ENCODE results near the gene NDUFA5.

Gene NDUFA5

DNA sequence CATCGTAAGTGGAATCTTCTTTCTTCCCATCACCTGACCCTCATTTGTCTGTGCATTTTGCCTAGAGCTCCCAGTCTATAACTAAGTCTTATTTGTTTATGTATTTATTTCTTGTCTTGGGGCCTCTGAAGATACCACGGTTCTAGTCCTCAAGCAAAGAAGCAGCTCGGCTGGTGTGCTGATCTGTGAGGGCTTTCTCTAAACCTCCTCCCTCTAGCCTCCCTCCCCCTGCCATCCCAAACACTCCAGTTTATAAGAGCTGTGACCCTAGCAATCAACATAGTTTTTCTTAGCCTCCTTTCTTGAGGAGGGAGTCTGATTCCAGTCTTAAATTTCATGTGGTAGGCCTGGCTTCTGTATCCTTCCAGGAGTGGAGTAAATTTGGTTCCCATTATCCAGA lies 15.7 kb upstream of the NDUFA5 start:
- no peak for DNase-seq
- Histone ChIP-seq H3K27ac (ENCODE audit: insufficient read depth in 1 of 2, low read depth in 1 of 2, low read length in 2 of 2, poor library complexity in 1 of 2, severe bottlenecking in 2 of 2) (no peak overlapping the region), H3K27me3 (replicated peaks in 2 of 5; ENCODE audit: control insufficient read depth in 4 of 5, insufficient read depth in 5 of 5, low read length in 4 of 5) (peaks cover 0 to 7% (median 3%) of the 10 kb centered on the region in 5 experiments), H3K4me3 (ENCODE audit: control insufficient read depth in 1 of 7, extremely low read depth in 1 of 7, insufficient read depth in 4 of 7, low read depth in 2 of 7, low read length in 6 of 7) (no peak overlapping the region), H3K4me1 (ENCODE audit: control extremely low read depth in 1 of 4, control insufficient read depth in 4 of 4, insufficient read depth in 4 of 4, low read length in 3 of 4) (peaks cover 0 to 3% (median 1%) of the 10 kb centered on the region in 4 experiments), H3K36me3 (ENCODE audit: control insufficient read depth in 4 of 4, insufficient read depth in 4 of 4, low read length in 3 of 4) (no peaks in the 10 kb centered on the region), H3K9me3 (ENCODE audit: control extremely low read depth in 1 of 5, control insufficient read depth in 4 of 5, insufficient read depth in 2 of 5, low read depth in 1 of 5, low read length in 4 of 5) (no peaks in the 10 kb centered on the region)
- WGBS (ENCODE audit: insufficient coverage): 100% methylated on average over 2 of the region's 3 CpGs
- ChIA-PET POLR2A (no interaction called here), CTCF (interaction anchor here (1.3 kb wide), 1 partner anchor 13 kb away, joined by 3 read pairs; no protein-coding TSS in a partner anchor)

DNA sequence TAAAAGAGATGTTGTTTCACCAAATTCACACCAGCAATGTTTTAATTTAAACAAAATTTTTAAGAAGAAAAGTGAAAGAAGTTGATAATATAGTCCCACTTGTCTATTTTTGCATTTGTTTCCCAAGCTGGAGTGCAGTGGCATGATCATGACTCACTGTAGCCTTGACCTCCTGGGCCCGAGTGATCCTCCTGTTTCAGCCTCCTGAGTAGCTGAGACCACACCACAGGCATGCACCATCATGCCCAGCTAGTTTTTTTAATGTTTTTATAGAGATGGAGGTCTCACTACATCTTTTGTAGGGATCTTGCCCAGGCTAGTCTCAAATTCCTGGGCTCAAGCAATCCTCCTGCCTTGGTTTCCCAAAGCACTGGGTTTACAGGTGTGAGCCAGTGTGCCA lies 14.1 kb upstream of the NDUFA5 start:
- POLR2A ChIA-PET: no interaction called here
- WGBS (ENCODE audit: insufficient coverage): no CpG with 5 or more reads among the region's 1 CpG
- H3K36me3 ChIP-seq (ENCODE audit: control insufficient read depth in 4 of 4, insufficient read depth in 4 of 4, low read length in 3 of 4): no peaks in the 10 kb centered on the region
- CTCF ChIA-PET: interaction anchor here (0.6 kb wide), 1 partner anchor 64 kb away, joined by 3 read pairs; no protein-coding TSS in a partner anchor
- H3K4me3 ChIP-seq (ENCODE audit: control insufficient read depth in 1 of 7, extremely low read depth in 1 of 7, insufficient read depth in 4 of 7, low read depth in 2 of 7, low read length in 6 of 7): no peak overlapping the region
- no peak overlapping the region for H3K27ac ChIP-seq (ENCODE audit: insufficient read depth in 1 of 2, low read depth in 1 of 2, low read length in 2 of 2, poor library complexity in 1 of 2, severe bottlenecking in 2 of 2)
- peaks cover 0 to 6% (median 2%) of the 10 kb centered on the region in 5 experiments for H3K27me3 ChIP-seq (replicated peaks in 2 of 5; ENCODE audit: control insufficient read depth in 4 of 5, insufficient read depth in 5 of 5, low read length in 4 of 5)
- no peak for DNase-seq
- peaks cover 0 to 3% (median 1%) of the 10 kb centered on the region in 4 experiments for H3K4me1 ChIP-seq (ENCODE audit: control extremely low read depth in 1 of 4, control insufficient read depth in 4 of 4, insufficient read depth in 4 of 4, low read length in 3 of 4)
- H3K9me3 ChIP-seq (ENCODE audit: control extremely low read depth in 1 of 5, control insufficient read depth in 4 of 5, insufficient read depth in 2 of 5, low read depth in 1 of 5, low read length in 4 of 5): no peaks in the 10 kb centered on the region

DNA sequence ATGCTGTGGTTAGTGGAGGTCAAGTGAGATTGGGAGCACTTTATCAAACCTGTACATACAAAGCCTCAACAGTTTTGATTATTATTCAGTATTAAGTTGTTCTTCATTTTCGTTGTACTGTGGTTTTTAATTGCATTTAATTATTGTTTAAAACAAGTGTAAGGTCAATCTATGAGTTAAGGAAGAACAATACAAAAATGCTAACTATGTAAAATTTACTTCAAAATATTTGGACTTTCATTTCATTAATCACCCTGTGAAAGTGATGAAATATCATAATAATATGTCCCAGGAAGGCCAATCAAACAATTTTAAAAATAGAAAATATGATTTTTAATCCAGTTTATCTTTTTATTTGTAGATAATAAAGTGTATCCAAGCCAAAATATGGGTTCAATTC lies 13.6 kb upstream of the NDUFA5 start:
- Histone ChIP-seq H3K4me3 (ENCODE audit: control insufficient read depth in 1 of 7, extremely low read depth in 1 of 7, insufficient read depth in 4 of 7, low read depth in 2 of 7, low read length in 6 of 7) (no peak overlapping the region), H3K9me3 (ENCODE audit: control extremely low read depth in 1 of 5, control insufficient read depth in 4 of 5, insufficient read depth in 2 of 5, low read depth in 1 of 5, low read length in 4 of 5) (no peaks in the 10 kb centered on the region), H3K4me1 (ENCODE audit: control extremely low read depth in 1 of 4, control insufficient read depth in 4 of 4, insufficient read depth in 4 of 4, low read length in 3 of 4) (peaks cover 0 to 3% (median 1%) of the 10 kb centered on the region in 4 experiments), H3K27ac (ENCODE audit: insufficient read depth in 1 of 2, low read depth in 1 of 2, low read length in 2 of 2, poor library complexity in 1 of 2, severe bottlenecking in 2 of 2) (no peak overlapping the region), H3K36me3 (ENCODE audit: control insufficient read depth in 4 of 4, insufficient read depth in 4 of 4, low read length in 3 of 4) (no peaks in the 10 kb centered on the region), H3K27me3 (replicated peaks in 2 of 5; ENCODE audit: control insufficient read depth in 4 of 5, insufficient read depth in 5 of 5, low read length in 4 of 5) (peaks cover 0 to 2% (median 0%) of the 10 kb centered on the region in 5 experiments)
- ChIA-PET CTCF (no interaction called here), POLR2A (no interaction called here)
- no peak for DNase-seq
- WGBS (ENCODE audit: insufficient coverage): no CpG with 5 or more reads among the region's 1 CpG

- ChIA-PET CTCF (interaction anchor here (1.8 kb wide), 1 partner anchor 11 kb away, joined by 6 read pairs; no protein-coding TSS in a partner anchor), POLR2A (interaction anchor here (0.6 kb wide), 1 partner anchor 191 kb away, joined by 3 read pairs; no protein-coding TSS in a partner anchor)
- Histone ChIP-seq H3K4me1 (ENCODE audit: control extremely low read depth in 1 of 4, control insufficient read depth in 4 of 4, insufficient read depth in 4 of 4, low read length in 3 of 4) (peaks cover 0 to 3% (median 1%) of the 10 kb centered on the region in 4 experiments), H3K36me3 (ENCODE audit: control insufficient read depth in 4 of 4, insufficient read depth in 4 of 4, low read length in 3 of 4) (no peaks in the 10 kb centered on the region), H3K27me3 (replicated peaks in 2 of 5; ENCODE audit: control insufficient read depth in 4 of 5, insufficient read depth in 5 of 5, low read length in 4 of 5) (peaks cover 0 to 2% (median 0%) of the 10 kb centered on the region in 5 experiments), H3K4me3 (ENCODE audit: control insufficient read depth in 1 of 7, extremely low read depth in 1 of 7, insufficient read depth in 4 of 7, low read depth in 2 of 7, low read length in 6 of 7) (no peak overlapping the region), H3K27ac (ENCODE audit: insufficient read depth in 1 of 2, low read depth in 1 of 2, low read length in 2 of 2, poor library complexity in 1 of 2, severe bottlenecking in 2 of 2) (no peak overlapping the region), H3K9me3 (ENCODE audit: control extremely low read depth in 1 of 5, control insufficient read depth in 4 of 5, insufficient read depth in 2 of 5, low read depth in 1 of 5, low read length in 4 of 5) (no peaks in the 10 kb centered on the region)
- WGBS (ENCODE audit: insufficient coverage): 95% methylated on average over 2 of the region's 4 CpGs
- no peak for DNase-seq
Measured at GRCh38 chr7:123570390-123571182, 13.0 kb upstream of the NDUFA5 start.

- peaks cover 0 to 3% (median 1%) of the 10 kb centered on the region in 4 experiments for H3K4me1 ChIP-seq (ENCODE audit: control extremely low read depth in 1 of 4, control insufficient read depth in 4 of 4, insufficient read depth in 4 of 4, low read length in 3 of 4)
- ChIA-PET CTCF (interaction anchor here (1.8 kb wide), 1 partner anchor 12 kb away, joined by 6 read pairs; no protein-coding TSS in a partner anchor), POLR2A (interaction anchor here (0.6 kb wide), 1 partner anchor 315 kb away, joined by 4 read pairs; no protein-coding TSS in a partner anchor)
- WGBS (ENCODE audit: insufficient coverage): 0% methylated on average over 1 of the region's 2 CpGs
- H3K36me3 ChIP-seq (ENCODE audit: control insufficient read depth in 4 of 4, insufficient read depth in 4 of 4, low read length in 3 of 4): no peaks in the 10 kb centered on the region
- H3K27ac ChIP-seq (ENCODE audit: insufficient read depth in 1 of 2, low read depth in 1 of 2, low read length in 2 of 2, poor library complexity in 1 of 2, severe bottlenecking in 2 of 2): no peak overlapping the region
- peak in 2 of 3 donors; percentile 60 to 76 for DNase-seq
- H3K9me3 ChIP-seq (ENCODE audit: control extremely low read depth in 1 of 5, control insufficient read depth in 4 of 5, insufficient read depth in 2 of 5, low read depth in 1 of 5, low read length in 4 of 5): no peaks in the 10 kb centered on the region
- no peak overlapping the region for H3K4me3 ChIP-seq (ENCODE audit: control insufficient read depth in 1 of 7, extremely low read depth in 1 of 7, insufficient read depth in 4 of 7, low read depth in 2 of 7, low read length in 6 of 7)
- peaks cover 0 to 2% (median 0%) of the 10 kb centered on the region in 5 experiments for H3K27me3 ChIP-seq (replicated peaks in 2 of 5; ENCODE audit: control insufficient read depth in 4 of 5, insufficient read depth in 5 of 5, low read length in 4 of 5)
Measured at GRCh38 chr7:123569352-123570010, 11.9 kb upstream of the NDUFA5 start.

GRCh38 chr7:123562121-123562520 lies 4.5 kb upstream of the NDUFA5 start:
- ChIA-PET CTCF (no interaction called here), POLR2A (no interaction called here)
- peaks cover 0 to 2% (median under 1%) of the 10 kb centered on the region in 4 experiments for H3K4me1 ChIP-seq (ENCODE audit: control extremely low read depth in 1 of 4, control insufficient read depth in 4 of 4, insufficient read depth in 4 of 4, low read length in 3 of 4)
- DNase-seq: no peak
- no peak overlapping the region for H3K27ac ChIP-seq (ENCODE audit: insufficient read depth in 1 of 2, low read depth in 1 of 2, low read length in 2 of 2, poor library complexity in 1 of 2, severe bottlenecking in 2 of 2)
- no peaks in the 10 kb centered on the region for H3K9me3 ChIP-seq (ENCODE audit: control extremely low read depth in 1 of 5, control insufficient read depth in 4 of 5, insufficient read depth in 2 of 5, low read depth in 1 of 5, low read length in 4 of 5)
- no peak overlapping the region for H3K4me3 ChIP-seq (ENCODE audit: control insufficient read depth in 1 of 7, extremely low read depth in 1 of 7, insufficient read depth in 4 of 7, low read depth in 2 of 7, low read length in 6 of 7)
- peaks cover 0 to 3% (median 2%) of the 10 kb centered on the region in 5 experiments for H3K27me3 ChIP-seq (replicated peaks in 2 of 5; ENCODE audit: control insufficient read depth in 4 of 5, insufficient read depth in 5 of 5, low read length in 4 of 5)
- H3K36me3 ChIP-seq (ENCODE audit: control insufficient read depth in 4 of 4, insufficient read depth in 4 of 4, low read length in 3 of 4): no peaks in the 10 kb centered on the region

Data from common myeloid progenitor, CD34-positive (primary cell).